H1 (cell line): ENCODE results near the gene CCDC78.

Experiments
- CBX5 ChIP-seq: fragments of 300-800, 300-1000 bp; sonication (generic); IDR thresholded peaks from 2 replicates; pipeline ENCODE4 v1.7.1; 2016; ENCODE audit warnings: antibody characterized with exemption, low read length, low read depth
- CHD2 ChIP-seq: IDR thresholded peaks from 2 replicates; pipeline ENCODE4 v1.6.1; 2012; ENCODE audit warnings: low read length, improper control_type of control experiment
- EGR1 ChIP-seq: IDR thresholded peaks from 2 replicates; pipeline ENCODE4 v1.6.1; 2011; ENCODE audit warnings: low read depth, low read length, borderline replicate concordance
- EP300 ChIP-seq, 2 experiments: IDR thresholded peaks; 1 replicate in 1 of 2; 2 replicates in 1 of 2; pipeline ENCODE4 v1.6.1; 2011 to 2012; ENCODE audit warnings: low read depth in 2 of 2, low read length in 2 of 2, mild to moderate bottlenecking in 2 of 2, borderline replicate concordance in 1 of 2, inconsistent platforms in 1 of 2, moderate library complexity in 1 of 2
- EZH2 ChIP-seq: fragments of 200-600 bp; sonication (generic); IDR thresholded peaks from 2 replicates; pipeline ENCODE4 v1.7.1; 2012; ENCODE audit warnings: low read depth, mild to moderate bottlenecking, moderate library complexity, low read length, inconsistent platforms; ENCODE audit not compliant: severe bottlenecking
- PHF8 ChIP-seq: fragments of 200-600 bp; sonication (generic); conservative IDR thresholded peaks from 2 replicates; pipeline ENCODE4 v1.7.1; 2012; ENCODE audit warnings: low read depth, mild to moderate bottlenecking, inconsistent platforms, low read length, moderate library complexity
- POLR2A ChIP-seq, 2 experiments: IDR thresholded peaks; 1 replicate in 1 of 2; 2 replicates in 1 of 2; pipeline ENCODE4 v1.6.1; 2011; ENCODE audit warnings: low read depth in 2 of 2, low read length in 2 of 2, mild to moderate bottlenecking in 2 of 2; ENCODE audit errors: control extremely low read depth in 1 of 2
- POLR2AphosphoS5 ChIP-seq: IDR thresholded peaks from 2 replicates; pipeline ENCODE4 v1.6.1; 2011; ENCODE audit warnings: low read depth, low read length
- SP4 ChIP-seq: IDR thresholded peaks from 2 replicates; pipeline ENCODE4 v1.6.1; 2012; ENCODE audit warnings: low read length, inconsistent platforms
- TF ChIP-seq, protein P1 (sequence below), 3 experiments: IDR thresholded peaks; 1 replicate in 2 of 3; 2 replicates in 1 of 3; pipeline versions ENCODE4 v1.5.1 to v1.6.1; 2011; ENCODE audit warnings: low read length in 3 of 3, mild to moderate bottlenecking in 3 of 3, inconsistent platforms in 2 of 3, low read depth in 1 of 3, moderate library complexity in 1 of 3; ENCODE audit not compliant: insufficient read depth in 1 of 3; ENCODE audit errors: control extremely low read depth in 1 of 3
- TF ChIP-seq, protein P2 (sequence below): IDR thresholded peaks from 2 replicates; pipeline ENCODE4 v1.6.1; 2011; ENCODE audit warnings: low read depth, mild to moderate bottlenecking, low read length; ENCODE audit not compliant: insufficient read depth

DNA sequence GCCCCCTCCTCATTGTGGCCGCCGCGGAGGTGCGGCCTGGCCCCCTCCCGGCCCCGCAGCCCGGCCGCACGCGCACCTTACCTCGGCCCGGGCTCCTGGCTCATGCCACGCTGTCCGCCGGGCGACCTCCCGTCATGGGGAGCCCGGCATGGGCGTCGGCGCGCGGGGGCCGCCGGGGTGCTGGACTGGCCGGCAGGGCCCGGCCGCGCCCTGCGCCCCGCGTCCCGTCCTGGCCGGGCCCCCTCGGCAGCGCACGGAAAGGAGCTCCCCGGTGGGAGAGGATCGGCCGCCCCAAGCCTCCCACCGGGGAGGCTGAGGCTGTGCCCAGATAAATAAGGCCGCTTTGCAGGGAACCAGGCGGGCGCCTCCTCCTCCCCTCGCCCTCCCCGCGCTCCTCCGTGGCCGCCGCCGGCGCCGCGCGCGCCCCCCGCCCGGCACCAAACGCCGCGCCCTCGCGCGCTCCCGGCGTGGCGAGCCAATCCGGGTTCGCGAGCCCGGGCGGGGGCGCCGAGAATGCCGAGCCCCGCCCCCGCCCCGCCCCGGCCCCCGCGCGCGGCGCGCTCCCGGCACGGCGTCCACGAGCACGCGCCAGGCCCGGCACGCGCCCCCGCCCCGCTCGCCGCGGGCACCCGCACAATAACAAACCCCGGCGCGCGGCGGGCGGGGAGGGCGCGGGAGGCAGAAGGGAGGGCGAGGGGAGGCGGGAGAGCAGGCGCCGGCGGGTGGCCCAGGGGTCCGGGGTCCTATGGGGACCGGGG lies 20.6 kb downstream of the CCDC78 start, which contains the start of gene FBXL16:
- TF ChIP-seq PHF8 (no peak), CBX5 (no peak), POLR2AphosphoS5 (no peak), EZH2 (no peak), SP4 (no peak), EGR1 (no peak), EP300 (IDR thresholded peaks at IDR 0.05; ENCODE audit: borderline replicate concordance in 1 of 2, low read depth in 2 of 2, low read length in 2 of 2) (no peak), POLR2A (IDR thresholded peaks at IDR 0.05; ENCODE audit: control extremely low read depth in 1 of 2, low read depth in 2 of 2, low read length in 2 of 2) (no peak), CHD2 (no peak)
- TF ChIP-seq, protein P1, sequence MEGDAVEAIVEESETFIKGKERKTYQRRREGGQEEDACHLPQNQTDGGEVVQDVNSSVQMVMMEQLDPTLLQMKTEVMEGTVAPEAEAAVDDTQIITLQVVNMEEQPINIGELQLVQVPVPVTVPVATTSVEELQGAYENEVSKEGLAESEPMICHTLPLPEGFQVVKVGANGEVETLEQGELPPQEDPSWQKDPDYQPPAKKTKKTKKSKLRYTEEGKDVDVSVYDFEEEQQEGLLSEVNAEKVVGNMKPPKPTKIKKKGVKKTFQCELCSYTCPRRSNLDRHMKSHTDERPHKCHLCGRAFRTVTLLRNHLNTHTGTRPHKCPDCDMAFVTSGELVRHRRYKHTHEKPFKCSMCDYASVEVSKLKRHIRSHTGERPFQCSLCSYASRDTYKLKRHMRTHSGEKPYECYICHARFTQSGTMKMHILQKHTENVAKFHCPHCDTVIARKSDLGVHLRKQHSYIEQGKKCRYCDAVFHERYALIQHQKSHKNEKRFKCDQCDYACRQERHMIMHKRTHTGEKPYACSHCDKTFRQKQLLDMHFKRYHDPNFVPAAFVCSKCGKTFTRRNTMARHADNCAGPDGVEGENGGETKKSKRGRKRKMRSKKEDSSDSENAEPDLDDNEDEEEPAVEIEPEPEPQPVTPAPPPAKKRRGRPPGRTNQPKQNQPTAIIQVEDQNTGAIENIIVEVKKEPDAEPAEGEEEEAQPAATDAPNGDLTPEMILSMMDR (IDR thresholded peaks at IDR 0.05; ENCODE audit: control extremely low read depth in 1 of 3, insufficient read depth in 1 of 3, low read depth in 1 of 3, low read length in 3 of 3): no peak
- TF ChIP-seq, protein P2, sequence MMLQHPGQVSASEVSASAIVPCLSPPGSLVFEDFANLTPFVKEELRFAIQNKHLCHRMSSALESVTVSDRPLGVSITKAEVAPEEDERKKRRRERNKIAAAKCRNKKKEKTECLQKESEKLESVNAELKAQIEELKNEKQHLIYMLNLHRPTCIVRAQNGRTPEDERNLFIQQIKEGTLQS: no peak
